HEK293 (cell line): ENCODE data around the gene PIK3R3.

ENCODE experiments used
- ZNF341 ChIP-seq: fragments of 450-650 bp; formaldehyde crosslinking; IDR thresholded peaks from 2 replicates; pipeline ENCODE4; 2016; ENCODE audit warnings: low read depth, missing biosample characterization, missing genetic modification characterization
- ZNF473 ChIP-seq: fragments of 450-650 bp; formaldehyde crosslinking; IDR thresholded peaks from 2 replicates; pipeline ENCODE4 v1.5.1; 2017; ENCODE audit warnings: missing biosample characterization, missing genetic modification characterization
- ZNF561 ChIP-seq: fragments of 450-650 bp; IDR thresholded peaks from 2 replicates; pipeline ENCODE4 v1.5.1; 2018; ENCODE audit warnings: missing biosample characterization, missing genetic modification characterization, borderline replicate concordance
- TF ChIP-seq, protein P1 (sequence below): fragments of 450-650 bp; formaldehyde crosslinking; IDR thresholded peaks from 2 replicates; pipeline ENCODE4 v1.5.1; 2017; ENCODE audit warnings: missing biosample characterization, missing genetic modification characterization
- TF ChIP-seq, protein P2 (sequence below): fragments of 450-650 bp; formaldehyde crosslinking; IDR thresholded peaks from 2 replicates; pipeline ENCODE4 v1.5.1; 2016; ENCODE audit warnings: missing biosample characterization, missing genetic modification characterization

DNA sequence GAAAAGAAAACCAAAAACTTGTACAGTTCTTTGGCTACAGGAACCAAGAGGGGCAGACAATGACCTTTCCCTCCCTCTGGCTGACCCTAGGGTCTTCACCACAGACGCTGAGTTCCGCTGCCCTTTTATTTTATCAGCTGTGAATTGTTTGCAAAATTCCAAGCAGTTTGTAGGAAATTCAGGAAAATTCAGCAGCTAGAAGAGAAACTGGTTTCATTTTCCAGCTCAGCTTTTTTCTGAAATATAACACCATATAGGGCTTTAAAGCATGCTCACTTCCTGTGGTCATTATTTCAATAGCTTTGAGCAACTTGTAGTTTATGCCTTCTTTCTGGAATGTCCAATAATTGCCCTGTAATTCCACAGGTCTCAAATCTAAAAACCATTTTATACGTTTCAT is 5.5 kb upstream of the PIK3R3 start:
- TF ChIP-seq ZNF341 (tag by site-specific recombination): no peak
- TF ChIP-seq, protein P1, sequence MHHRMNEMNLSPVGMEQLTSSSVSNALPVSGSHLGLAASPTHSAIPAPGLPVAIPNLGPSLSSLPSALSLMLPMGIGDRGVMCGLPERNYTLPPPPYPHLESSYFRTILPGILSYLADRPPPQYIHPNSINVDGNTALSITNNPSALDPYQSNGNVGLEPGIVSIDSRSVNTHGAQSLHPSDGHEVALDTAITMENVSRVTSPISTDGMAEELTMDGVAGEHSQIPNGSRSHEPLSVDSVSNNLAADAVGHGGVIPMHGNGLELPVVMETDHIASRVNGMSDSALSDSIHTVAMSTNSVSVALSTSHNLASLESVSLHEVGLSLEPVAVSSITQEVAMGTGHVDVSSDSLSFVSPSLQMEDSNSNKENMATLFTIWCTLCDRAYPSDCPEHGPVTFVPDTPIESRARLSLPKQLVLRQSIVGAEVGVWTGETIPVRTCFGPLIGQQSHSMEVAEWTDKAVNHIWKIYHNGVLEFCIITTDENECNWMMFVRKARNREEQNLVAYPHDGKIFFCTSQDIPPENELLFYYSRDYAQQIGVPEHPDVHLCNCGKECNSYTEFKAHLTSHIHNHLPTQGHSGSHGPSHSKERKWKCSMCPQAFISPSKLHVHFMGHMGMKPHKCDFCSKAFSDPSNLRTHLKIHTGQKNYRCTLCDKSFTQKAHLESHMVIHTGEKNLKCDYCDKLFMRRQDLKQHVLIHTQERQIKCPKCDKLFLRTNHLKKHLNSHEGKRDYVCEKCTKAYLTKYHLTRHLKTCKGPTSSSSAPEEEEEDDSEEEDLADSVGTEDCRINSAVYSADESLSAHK (tag by site-specific recombination): no peak
- TF ChIP-seq, protein P2, sequence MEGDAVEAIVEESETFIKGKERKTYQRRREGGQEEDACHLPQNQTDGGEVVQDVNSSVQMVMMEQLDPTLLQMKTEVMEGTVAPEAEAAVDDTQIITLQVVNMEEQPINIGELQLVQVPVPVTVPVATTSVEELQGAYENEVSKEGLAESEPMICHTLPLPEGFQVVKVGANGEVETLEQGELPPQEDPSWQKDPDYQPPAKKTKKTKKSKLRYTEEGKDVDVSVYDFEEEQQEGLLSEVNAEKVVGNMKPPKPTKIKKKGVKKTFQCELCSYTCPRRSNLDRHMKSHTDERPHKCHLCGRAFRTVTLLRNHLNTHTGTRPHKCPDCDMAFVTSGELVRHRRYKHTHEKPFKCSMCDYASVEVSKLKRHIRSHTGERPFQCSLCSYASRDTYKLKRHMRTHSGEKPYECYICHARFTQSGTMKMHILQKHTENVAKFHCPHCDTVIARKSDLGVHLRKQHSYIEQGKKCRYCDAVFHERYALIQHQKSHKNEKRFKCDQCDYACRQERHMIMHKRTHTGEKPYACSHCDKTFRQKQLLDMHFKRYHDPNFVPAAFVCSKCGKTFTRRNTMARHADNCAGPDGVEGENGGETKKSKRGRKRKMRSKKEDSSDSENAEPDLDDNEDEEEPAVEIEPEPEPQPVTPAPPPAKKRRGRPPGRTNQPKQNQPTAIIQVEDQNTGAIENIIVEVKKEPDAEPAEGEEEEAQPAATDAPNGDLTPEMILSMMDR (tag by site-specific recombination): no peak
- no peak for TF ChIP-seq ZNF473 (tag by site-specific recombination)
- TF ChIP-seq ZNF561 (tag by site-specific recombination): no peak
